PC-9 (cell line): ENCODE measurements around the gene ZNF407.

Source experiments
- CTCF ChIP-seq: fragments of 200-600 bp; sonication (generic); conservative IDR thresholded peaks from 2 replicates; pipeline ENCODE4 v1.6.1; 2017; ENCODE audit warnings: mixed run types, antibody characterized with exemption, mild to moderate bottlenecking, moderate library complexity
- EZH2 ChIP-seq: fragments of 200-600 bp; sonication (generic); IDR thresholded peaks from 2 replicates; pipeline ENCODE4 v1.8.0; 2017; ENCODE audit warnings: antibody characterized with exemption, low read depth

- TF ChIP-seq CTCF (no peak), EZH2 (no peak)
Measured at GRCh38 chr18:74632856-74633255, 35.2 kb downstream of the ZNF407 start.
